ENCODE data around the gene OR6J1. TPM values are rescaled to one million over a fixed set of nuclear protein-coding genes. Genes with fewer than 3 reads are reported as not detected.

The OR6J1 gene
- polyA plus RNA-seq, 1 of the 3 experiments (the other 2 are of a cell fraction), result not detected

- TF ChIP-seq ZBTB33 (IDR thresholded peaks at IDR 0.05; ENCODE audit: borderline replicate concordance, low read depth), result no peak
Measured at GRCh38 chr14:22656945-22657731, 13.0 kb upstream of the OR6J1 start (continued).

GRCh38 chr14:22656226-22656625, 12.1 kb upstream of the OR6J1 start:
- no peak for DNase-seq
- CTCF ChIA-PET, result interaction anchor here (2.9 kb wide), 2 partner anchors 86 to 100 kb away, joined by 12 to 18 read pairs; no protein-coding TSS in a partner anchor
- 0% methylated on average over 2 of the region's 2 CpGs for WGBS (ENCODE audit: low lambda C conversion rate)

More at GRCh38 chr14:22656226-22656625, 12.1 kb upstream of the OR6J1 start:
- no peak overlapping the region for H2AFZ ChIP-seq (ENCODE audit: low read depth)
- H3K9me2 ChIP-seq, result no peaks in the 10 kb centered on the region
- peaks cover 15% of the 10 kb centered on the region; the same call in 1 of the 2 replicates for H3K27me3 ChIP-seq (ENCODE audit: insufficient read depth)
- H4K20me1 ChIP-seq (ENCODE audit: insufficient read depth), result no peaks in the 10 kb centered on the region
- POLR2A ChIA-PET, result no interaction called here
- no peak overlapping the region for H3K4me3 ChIP-seq (ENCODE audit: low read depth in 2 of 2, low read length in 1 of 2)
- no peaks in the 10 kb centered on the region for H3K4me1 ChIP-seq (ENCODE audit: control insufficient read depth in 1 of 2, insufficient read depth in 2 of 2, low read depth in 1 of 2, low read length in 1 of 2)
- H3K9me3 ChIP-seq, result no peaks in the 10 kb centered on the region
- H3F3A ChIP-seq (replicated peaks; ENCODE audit: insufficient read depth), result no peaks in the 10 kb centered on the region
- no peaks in the 10 kb centered on the region for H3K79me2 ChIP-seq (ENCODE audit: insufficient read depth)
- no peak for TF ChIP-seq GATA2 (CRISPR knock-in tag; IDR thresholded peaks at IDR 0.05)
- TF ChIP-seq TCF12 (IDR thresholded peaks at IDR 0.05), result no peak
- TF ChIP-seq, protein P1, sequence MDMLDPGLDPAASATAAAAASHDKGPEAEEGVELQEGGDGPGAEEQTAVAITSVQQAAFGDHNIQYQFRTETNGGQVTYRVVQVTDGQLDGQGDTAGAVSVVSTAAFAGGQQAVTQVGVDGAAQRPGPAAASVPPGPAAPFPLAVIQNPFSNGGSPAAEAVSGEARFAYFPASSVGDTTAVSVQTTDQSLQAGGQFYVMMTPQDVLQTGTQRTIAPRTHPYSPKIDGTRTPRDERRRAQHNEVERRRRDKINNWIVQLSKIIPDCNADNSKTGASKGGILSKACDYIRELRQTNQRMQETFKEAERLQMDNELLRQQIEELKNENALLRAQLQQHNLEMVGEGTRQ (IDR thresholded peaks at IDR 0.05; ENCODE audit: borderline replicate concordance, low read depth, low read length), result no peak
- TF ChIP-seq NFIC (IDR thresholded peaks at IDR 0.05; ENCODE audit: borderline replicate concordance), result no peak
- no peak for TF ChIP-seq JUND (IDR thresholded peaks at IDR 0.05)
- TF ChIP-seq RFX5 (IDR thresholded peaks at IDR 0.05; ENCODE audit: low read length), result no peak
- TF ChIP-seq GABPA (IDR thresholded peaks at IDR 0.05; ENCODE audit: low read depth), result no peak
- TF ChIP-seq YY1 (IDR thresholded peaks at IDR 0.05; ENCODE audit: low read depth), result no peak
- no peak for TF ChIP-seq NRF1 (IDR thresholded peaks at IDR 0.05; ENCODE audit: low read depth, low read length)
- TF ChIP-seq CTCF (IDR thresholded peaks at IDR 0.05), result no peak
- no peak for TF ChIP-seq RAD21 (IDR thresholded peaks at IDR 0.05; ENCODE audit: low read length)
- no peak overlapping the region for H3K27ac ChIP-seq (ENCODE audit: low read depth in 2 of 2, low read length in 1 of 2)
- no peak overlapping the region for H3K9ac ChIP-seq
- H3K4me2 ChIP-seq, result no peak overlapping the region
- no peaks in the 10 kb centered on the region for H3K36me3 ChIP-seq (replicated peaks in 1 of 2; ENCODE audit: control insufficient read depth in 1 of 2, insufficient read depth in 2 of 2, low read length in 1 of 2)

Data from SK-N-SH (cell line).